Heart left ventricle (tissue), 13 donors: ENCODE data around the gene IQUB.

Experiments
- CTCF ChIP-seq, 12 donors: fragments of 200-600 bp; sonication (generic) in 4 of 12; IDR thresholded peaks; one replicate each; pipeline versions ENCODE4 v1.5.0 to v1.8.0; 2018 to 2022; ENCODE audit warnings: antibody characterized with exemption in 12 of 12, mild to moderate bottlenecking in 5 of 12
- POLR2A ChIP-seq, 2 donors: fragments of 450-650 bp; IDR thresholded peaks; one replicate each; pipeline ENCODE4 v1.6.1; 2017; ENCODE audit warnings: antibody characterized with exemption in 2 of 2, mild to moderate bottlenecking in 2 of 2, moderate library complexity in 2 of 2
- donor health status: ischemic (EF 13 %, LVEDD 7.1; RV severe dilation, severe dysfunction).
- donor health status: DM: no; HTN: yes; CAD: no.
- donor health status: DM: no; HTN: no; CAD: no.
- donor health status: ischemic (EF 25% LVEDD 6.9; RV normal size, moderate dysfunction).
- donor health status: ischemic (EF 25% LVEDD 5.7; RV mildly dilated, moderate dysfunction).
- donor health status: ischemic (EF 35%, LVEDD 5.7; RV mildly dilated, moderate dysfunction).
- donor health status: nonischemic (EF 11% LVEDD 7.7; RV severe dilation, severe dysfunction).
- donor health status: DM: yes; HTN: yes; CAD: no.
- donor health status: PGD.
- donor health status: ischemic (EF 29% LVEDD 5.4; RV normal size, mild dysfunction).
- donor health status: nonischemic (EF 23%, LVEDD 6.1; RV moderate dilation, normal function).

GRCh38 chr7:123538897-123539296, 4.5 kb upstream of the IQUB start:
- TF ChIP-seq POLR2A (IDR thresholded peaks at IDR 0.05) (no peak), CTCF (IDR thresholded peaks at IDR 0.05) (no peak)
